Germinal center (tissue), 1 donor: ENCODE results near the gene HSPA1B.
"Not testable (repeated sequence)": the region's sequence is repeated elsewhere in the genome, so short reads cannot be mapped to it uniquely, and the experiment has no call there.

ENCODE experiments used
- DNase-seq: peaks from one replicate; pipeline ENCODE4 v3.0.0; 2012; ENCODE audit warnings: mixed read lengths, low spot score

Gene HSPA1B

DNA sequence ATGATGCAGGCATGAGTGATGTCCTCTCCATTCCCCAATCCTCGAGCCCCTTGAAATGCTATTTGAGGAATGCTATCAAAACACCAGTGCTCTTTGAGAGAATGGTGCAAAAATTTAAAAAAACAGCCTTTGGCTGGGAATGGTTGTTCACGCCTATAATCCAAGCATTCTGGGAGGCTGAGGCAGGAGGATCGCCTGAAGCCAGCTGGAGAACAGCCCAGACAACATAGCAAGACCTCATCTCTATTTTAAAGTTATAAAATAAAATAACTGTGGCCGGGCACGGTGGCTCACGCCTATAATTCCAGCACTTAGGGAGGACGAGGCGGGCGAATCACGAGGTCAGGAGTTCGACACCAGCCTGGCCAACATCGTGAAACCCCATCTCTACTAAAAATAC, 27.8 kb upstream of the HSPA1B start:
- no peak for DNase-seq

DNA sequence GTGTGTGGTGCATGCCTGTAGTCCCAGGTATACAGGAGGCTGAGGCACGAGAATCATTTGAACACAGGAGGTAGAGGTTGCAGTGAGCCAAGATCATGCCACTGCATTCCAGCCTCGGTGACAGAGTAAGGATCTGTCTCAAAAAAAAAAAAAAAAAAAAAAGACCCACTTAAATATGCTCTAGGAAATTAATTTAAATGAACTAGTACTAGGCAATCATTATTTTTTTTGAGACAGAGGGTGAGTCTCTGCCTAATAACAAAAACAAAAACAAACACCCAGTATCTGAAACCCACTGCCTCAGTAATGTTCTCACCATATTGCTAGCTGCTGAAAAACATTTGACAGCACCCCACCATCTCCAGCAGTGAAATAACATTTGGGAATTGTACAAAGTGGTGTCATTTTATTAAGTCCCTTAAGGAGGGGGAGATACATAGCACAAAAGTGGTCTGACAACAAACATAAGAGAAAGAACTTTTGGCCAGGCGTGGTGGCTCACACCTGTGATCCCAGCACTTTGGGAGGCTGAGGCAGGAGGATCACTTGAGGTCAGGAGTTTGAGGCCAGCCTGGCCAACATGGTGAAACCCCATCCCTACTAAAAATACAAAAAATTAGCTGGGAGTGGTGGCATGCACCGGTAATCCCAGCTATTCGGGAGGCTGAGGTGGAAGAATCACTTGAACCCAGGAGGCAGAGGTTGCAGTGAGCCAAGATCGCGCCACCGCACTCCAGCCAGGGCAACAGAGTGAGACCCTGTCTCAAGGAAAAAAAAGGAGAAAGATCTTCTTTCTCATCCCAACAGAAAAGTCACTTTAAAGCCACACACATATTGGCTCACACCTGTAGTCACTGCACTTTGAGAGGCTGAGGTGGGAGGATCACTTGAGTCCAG, 26.3 kb upstream of the HSPA1B start:
- not testable (repeated sequence) for DNase-seq

DNA sequence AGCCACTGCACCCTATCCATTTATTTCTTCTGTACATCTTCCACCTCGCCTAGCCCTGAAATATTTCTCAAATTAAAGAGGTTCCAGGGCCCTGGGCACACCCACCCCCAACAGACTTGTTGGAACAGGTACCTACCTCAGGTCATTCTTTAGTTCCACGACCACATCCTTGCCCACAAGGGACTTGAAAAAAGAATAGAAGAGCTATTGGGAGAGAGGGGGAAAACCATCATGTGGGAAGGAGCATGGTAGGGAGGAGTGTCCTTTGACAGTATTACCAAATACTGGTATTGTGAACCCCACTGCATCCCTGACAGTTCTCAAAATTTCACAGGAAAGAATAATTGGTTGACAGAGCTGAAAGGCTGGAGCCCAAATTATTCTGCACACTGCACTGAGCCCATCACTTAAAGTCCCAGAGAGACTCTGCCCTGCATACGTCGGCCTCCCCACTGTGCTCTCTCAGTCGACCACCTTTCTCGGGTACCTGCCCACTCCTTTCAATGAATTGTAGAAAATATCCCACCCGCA, 21.5 kb upstream of the HSPA1B start:
- DNase-seq = peak; percentile 30

DNA sequence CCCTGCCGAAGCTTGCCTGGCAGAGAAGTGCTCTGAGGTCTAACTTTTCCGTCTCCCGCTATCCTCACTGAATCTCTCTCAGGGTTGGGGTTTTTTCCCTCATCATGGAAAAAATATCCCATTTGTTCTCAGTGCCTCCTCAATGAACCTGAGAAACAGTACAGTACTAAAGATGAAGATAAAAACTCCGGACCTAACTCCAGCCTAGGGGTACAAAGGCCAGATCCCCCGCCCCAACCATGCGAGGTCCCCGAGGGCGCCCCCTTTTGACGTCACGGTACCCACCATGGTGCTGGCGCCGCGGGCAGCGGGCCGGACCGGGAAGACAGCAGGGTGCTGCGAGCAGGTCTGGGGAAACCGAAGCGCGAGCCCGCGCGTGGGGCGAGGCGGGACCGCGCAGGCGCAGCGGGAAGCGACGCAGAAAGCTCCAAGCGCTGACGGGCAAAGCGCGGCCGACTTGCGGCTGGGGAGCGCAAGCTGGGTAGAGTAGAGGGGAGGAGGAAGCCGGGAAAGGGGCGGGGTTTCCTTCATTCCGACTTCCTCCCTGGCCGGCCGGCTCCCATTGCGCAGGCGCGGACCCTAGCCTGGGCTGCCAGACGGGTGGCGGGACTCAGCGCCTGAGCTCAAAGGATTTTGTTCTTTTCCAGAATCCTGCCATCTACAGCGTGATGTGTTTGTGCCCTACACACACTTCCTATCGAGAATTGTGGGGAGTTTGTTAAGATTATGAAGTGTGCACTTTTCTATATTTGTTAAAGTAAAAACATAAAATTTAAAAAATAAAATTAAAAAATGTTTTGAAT, 20.9 kb upstream of the HSPA1B start, which contains the start of gene LSM2:
Gene LSM2 (minus strand): TSS at position 497 of the 803 bp plus-strand sequence. CDS start 209 bp downstream, at position 288.
- peak; percentile 99 for DNase-seq

DNA sequence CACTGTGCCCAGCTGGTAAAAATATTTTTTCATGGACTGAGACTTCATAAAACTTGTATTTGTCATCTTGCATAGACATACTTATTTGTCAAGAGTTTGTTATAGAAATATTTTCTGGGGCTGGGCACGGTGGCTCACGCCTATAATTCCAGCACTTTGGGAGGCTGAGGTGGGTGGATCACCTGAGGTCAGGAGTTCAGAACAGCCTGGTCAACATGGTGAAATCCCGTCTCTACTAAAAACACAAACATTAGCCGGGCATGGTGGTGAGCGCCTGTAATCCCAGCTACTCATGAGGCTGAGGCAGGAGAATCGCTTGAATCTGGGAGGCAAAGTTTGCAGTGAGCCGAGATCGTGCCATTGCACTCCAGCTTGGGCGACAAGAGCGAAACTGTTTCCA, 18.9 kb upstream of the HSPA1B start:
- not testable (repeated sequence) for DNase-seq

DNA sequence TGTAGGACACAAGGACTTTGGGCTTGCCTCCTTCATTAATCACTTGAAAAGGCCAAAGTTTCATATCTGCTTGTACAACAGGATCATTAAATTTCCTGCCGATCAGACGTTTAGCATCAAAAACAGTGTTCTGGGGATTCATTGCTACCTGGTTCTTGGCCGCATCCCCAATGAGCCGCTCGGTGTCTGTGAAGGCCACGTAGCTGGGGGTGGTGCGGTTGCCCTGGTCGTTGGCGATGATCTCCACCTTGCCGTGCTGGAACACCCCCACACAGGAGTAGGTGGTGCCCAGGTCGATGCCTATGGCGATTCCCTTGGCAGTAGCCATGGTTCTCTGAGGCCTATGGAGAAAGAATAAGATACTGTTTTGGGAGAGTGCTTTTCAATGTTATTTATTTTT, 15.9 kb upstream of the HSPA1B start:
- DNase-seq = no peak

DNA sequence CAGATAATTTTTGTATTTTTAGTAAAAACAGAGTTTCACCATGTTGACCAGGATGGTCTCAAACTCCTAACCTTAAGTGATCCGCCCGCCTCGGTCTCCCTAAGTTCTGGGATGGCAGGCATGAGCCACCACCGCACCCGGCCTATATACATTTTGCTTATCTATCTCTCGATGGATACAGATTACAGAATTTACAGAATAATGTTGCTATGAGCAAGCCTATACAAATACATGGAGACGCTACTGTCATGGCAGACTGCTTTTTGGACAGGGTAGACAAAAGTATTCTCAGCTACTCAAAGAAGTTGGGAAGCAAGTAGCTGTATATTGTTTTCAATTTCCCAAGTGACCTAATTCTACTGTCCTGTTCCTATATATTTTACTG, 14.1 kb upstream of the HSPA1B start:
- DNase-seq = no peak

DNA sequence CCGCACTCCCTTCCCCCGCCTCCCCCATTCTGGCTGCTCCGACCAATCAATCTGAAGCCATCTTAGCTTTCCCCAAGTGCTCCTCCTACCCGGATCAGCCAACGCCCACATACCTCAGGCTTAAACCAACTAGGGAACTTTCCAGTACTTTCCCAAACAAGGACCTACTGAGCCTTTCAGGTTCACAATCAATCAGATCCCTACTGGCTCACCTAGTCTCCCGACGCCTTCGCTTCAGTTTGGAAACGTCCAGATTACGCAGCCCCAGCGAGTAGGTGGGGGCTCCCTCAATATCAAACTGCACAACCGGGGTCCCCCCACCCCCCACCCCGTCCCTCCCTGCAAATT, 12.9 kb upstream of the HSPA1B start:
- DNase-seq = peak; percentile 65

DNA sequence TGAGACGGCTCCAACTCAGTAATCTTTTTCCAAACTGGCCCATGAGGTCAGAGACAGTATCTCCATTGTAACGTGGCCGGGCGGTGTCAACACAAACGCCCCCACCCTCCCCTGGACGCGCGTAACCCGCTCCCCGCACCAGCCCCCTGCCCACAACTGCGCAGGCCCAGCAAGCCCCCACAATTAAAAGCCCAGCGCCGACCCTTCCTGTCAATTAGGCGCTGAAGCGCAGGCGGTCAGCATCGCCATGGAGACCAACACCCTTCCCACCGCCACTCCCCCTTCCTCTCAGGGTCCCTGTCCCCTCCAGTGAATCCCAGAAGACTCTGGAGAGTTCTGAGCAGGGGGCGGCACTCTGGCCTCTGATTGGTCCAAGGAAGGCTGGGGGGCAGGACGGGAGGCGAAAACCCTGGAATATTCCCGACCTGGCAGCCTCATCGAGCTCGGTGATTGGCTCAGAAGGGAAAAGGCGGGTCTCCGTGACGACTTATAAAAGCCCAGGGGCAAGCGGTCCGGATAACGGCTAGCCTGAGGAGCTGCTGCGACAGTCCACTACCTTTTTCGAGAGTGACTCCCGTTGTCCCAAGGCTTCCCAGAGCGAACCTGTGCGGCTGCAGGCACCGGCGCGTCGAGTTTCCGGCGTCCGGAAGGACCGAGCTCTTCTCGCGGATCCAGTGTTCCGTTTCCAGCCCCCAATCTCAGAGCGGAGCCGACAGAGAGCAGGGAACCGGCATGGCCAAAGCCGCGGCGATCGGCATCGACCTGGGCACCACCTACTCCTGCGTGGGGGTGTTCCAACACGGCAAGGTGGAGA, 12.3 kb upstream of the HSPA1B start, which contains the start of the genes HSPA1A and HSPA1L:
Gene HSPA1A (plus strand): TSS at position 519 of the 814 bp plus-strand sequence. CDS start 214 bp downstream, at position 733.
Gene HSPA1L (minus strand): TSS at position 259 of the 814 bp plus-strand sequence. CDS start 3,311 bp downstream, outside the sequence.
- DNase-seq = peak; percentile 59

DNA sequence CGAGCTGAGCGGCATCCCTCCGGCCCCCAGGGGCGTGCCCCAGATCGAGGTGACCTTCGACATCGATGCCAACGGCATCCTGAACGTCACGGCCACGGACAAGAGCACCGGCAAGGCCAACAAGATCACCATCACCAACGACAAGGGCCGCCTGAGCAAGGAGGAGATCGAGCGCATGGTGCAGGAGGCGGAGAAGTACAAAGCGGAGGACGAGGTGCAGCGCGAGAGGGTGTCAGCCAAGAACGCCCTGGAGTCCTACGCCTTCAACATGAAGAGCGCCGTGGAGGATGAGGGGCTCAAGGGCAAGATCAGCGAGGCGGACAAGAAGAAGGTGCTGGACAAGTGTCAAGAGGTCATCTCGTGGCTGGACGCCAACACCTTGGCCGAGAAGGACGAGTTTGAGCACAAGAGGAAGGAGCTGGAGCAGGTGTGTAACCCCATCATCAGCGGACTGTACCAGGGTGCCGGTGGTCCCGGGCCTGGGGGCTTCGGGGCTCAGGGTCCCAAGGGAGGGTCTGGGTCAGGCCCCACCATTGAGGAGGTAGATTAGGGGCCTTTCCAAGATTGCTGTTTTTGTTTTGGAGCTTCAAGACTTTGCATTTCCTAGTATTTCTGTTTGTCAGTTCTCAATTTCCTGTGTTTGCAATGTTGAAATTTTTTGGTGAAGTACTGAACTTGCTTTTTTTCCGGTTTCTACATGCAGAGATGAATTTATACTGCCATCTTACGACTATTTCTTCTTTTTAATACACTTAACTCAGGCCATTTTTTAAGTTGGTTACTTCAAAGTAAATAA, 10.2 kb upstream of the HSPA1B start:
- DNase-seq = not testable (repeated sequence)

DNA sequence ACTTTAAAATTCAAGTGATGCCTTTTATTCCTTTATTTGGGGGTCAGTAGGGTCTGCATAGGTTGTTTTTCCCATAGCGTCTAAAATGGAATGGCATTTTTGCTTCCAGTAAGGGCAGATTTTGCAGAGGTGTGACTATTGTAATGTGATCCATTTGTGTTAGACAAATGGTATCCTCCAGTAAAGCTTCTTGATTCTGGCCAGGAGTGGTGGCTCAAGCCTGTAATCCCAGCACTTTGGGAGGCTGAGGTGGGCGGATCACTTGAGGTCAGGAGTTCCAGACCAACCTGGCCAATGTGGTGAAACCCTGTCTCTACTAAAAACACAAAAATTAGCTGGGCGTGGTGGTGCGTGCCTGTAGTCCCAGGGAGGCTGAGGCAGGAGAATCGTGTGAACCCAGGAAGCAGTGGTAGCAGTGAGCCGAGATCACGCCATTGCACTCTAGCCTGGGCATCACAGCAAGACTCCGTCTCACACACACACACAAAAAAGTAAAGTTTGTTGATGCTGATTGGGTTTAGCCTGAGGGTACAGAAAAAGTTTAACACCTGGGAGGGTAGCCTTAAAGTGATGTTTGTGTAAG, 9.5 kb upstream of the HSPA1B start:
- DNase-seq = not testable (repeated sequence)

DNA sequence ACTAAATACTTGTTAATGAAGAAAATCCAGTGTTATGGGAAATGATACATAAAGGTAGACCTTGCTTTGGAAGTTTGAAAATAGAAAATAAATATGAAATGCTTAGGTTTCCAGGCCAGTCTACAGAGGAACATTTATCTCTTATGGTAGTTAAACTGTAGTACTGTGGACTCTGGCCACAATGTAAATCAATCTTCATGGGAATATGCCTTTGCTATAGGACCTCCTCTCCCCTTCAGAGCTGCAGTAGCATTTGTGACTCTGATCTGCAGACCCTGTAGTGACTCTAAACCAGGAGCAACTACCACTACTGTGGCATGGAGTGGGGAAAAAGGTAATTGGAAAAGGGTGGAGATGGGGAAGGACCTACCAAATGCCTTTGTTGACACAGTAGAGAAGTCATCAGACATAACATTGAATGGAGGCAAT, 7.7 kb upstream of the HSPA1B start:
- no peak for DNase-seq

DNA sequence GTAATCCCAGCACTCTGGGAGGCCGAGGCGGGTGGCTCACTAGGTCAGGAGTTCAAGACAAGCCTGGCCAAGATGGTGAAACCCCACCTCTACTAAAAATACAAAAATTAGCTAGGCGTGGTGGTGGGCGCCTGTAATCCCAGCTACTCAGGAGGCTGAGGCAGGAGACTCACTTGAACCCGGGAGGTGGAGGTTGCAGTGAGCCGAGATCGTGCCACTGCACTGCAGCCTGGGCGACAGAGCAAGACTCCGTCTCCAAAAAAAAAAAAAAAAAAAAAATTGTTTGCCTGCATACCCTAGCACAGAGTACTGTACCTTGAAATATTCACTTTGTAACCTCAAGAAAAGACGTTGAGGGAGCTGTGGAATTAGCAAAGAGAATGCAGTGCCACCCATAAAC, 7.1 kb upstream of the HSPA1B start:
- DNase-seq = not testable (repeated sequence)

DNA sequence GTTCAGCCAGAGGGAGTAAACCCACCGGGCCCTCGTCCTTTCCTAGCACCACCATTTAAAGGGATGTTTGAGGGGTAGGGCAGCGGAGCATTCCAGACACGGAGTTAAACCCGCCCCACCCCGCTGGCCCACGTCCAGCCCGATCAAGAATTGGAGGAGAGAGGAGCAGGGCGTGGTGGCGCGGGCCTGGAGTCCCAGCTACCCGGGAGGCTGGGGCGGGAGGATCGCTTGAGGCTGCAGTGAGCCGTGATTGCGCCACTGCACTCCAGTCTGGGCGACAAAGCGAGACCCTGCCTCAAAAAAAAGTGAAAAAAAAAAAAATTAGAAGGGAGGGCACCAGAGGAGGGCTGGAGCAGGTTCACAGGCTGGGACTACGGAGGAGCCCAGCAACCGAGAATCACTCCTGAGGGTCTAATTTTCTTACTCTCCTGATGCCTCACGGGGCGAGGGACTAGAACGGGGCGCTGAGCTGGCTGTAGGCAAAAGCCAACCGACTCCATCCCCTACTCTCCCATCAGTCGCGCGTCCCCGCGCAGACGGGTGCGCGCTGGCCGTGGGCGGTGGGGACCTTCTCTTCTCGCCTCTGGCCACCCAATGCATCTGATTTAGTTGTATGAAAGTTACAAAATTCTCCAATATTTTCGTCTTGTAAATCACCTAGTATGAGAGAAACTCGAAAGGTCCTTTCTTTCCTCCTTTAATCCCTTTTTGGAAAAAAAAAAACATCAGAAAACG, 6.1 kb upstream of the HSPA1B start:
- peak; percentile 60 for DNase-seq

DNA sequence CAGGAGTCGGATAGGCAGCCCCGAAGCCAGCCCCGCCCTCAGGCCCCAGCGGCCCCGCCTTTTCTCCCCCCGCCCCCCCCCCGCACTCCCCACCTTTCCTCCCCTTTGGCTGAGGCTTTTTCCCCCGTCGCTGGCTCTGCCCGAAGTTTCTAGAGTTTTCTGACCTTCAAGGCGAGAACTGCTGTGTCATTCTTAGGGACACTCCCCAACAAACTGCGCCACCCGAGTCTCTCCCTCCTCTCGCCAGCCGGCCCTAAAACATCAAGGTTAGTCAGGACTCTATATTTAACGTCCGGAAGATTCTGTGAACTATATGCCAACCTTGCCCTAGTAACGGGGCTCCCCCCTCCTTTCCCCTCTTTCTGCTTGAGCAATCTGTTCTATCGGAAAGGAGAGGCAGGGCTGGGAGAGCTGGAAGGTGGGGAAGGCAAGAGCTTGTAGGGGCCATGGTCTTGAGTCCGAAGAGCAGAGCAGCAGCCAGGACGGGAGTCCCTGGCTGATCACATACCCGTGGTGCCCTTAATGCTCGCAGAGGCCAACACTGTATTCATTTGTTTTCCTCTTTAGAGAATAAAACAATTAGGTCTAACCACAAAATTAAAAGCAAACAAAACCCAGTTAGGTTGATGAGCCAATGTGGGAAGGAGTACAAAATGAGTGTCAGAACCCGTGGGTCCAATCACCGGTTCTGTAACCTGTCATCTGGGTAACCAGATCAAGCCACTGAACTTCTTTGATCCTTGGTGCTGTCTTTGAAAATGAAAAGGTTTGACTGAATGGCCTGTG, 5.3 kb upstream of the HSPA1B start:
- peak; percentile 75 for DNase-seq

DNA sequence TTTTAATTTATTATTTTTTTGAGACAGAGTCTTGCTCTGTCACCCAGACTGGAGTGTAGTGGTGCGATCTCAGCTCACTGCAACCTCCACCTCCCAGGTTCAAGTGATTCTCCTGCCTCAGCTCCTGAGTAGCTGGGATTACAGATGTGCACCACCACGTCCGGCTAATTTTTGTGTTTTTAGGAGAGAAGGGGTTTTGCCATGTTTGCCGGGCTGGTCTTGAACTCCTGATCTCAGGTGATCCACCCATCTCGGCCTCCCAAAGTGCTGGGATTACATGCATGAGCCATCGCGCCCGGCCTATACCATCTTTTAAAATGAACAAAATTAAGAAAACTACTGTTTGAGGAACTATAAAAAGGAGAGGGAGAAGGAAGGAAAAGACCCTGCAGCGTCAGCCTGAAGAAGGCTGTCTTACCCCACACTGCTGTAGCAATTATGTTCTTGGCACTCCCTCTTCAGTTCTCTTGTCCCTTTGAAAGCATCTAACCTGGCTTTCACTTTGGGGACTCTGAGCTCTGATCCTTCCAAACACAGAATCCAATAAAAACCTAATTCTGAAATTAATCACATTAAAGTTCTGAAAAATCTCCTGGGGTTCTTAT, 3.8 kb upstream of the HSPA1B start:
- not testable (repeated sequence) for DNase-seq

DNA sequence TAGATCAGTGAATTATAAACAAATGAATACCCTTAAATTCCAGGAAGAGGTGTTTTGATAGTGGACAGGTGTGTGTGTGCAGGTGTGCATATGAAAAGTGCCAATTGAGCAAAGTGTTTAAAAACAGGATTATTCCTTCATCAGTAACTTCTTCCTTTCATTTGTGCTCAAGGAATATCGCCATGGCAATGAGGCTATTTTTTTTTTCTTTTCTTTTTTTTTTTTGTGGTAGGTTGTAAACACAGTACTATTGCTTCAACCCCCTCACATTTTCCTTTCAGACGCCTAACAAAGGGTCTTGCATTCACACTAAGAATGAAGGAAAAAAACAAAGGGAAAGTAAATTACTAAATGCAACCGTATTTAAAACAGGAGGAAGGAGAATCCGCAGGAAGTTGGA, 2.0 kb upstream of the HSPA1B start:
- no peak for DNase-seq

DNA sequence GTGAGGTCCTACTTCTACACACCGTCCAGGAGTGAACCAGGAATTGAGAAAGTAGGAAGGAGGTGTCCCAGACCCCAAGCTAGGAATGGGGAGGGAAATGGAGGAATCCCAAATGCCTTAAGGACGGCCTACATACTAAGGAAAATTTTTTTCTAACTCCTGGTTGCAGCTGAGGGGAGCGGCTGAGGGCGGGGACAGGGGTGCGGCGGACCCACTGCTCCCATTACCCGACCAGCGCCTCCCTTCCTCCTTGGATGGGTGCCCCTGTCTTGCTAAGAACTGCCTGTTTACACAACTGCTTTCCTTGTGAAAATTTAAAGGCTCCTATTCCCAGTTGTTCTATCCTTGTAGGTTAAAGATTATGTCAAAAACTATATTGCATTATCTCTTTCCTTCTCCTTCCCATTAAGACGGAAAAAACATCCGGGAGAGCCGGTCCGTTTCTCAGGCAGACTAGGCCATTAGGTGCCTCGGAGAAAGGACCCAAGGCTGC, 699 bp upstream of the HSPA1B start:
- peak; percentile 68 for DNase-seq
